Measurements from ENCODE around the gene NUDT21.

NUDT21 gene

GRCh38 chr16:56460101-56460500 is 9.0 kb upstream of the NUDT21 start:
- DNase-seq, result no peak

- DNase-seq, result no peak
These were observed 6.9 kb upstream of the NUDT21 start for GRCh38 chr16:56457927-56458470.

- DNase-seq, result no peak
These were observed 889 bp upstream of the NUDT21 start for GRCh38 chr16:56451753-56452689.

DNA sequence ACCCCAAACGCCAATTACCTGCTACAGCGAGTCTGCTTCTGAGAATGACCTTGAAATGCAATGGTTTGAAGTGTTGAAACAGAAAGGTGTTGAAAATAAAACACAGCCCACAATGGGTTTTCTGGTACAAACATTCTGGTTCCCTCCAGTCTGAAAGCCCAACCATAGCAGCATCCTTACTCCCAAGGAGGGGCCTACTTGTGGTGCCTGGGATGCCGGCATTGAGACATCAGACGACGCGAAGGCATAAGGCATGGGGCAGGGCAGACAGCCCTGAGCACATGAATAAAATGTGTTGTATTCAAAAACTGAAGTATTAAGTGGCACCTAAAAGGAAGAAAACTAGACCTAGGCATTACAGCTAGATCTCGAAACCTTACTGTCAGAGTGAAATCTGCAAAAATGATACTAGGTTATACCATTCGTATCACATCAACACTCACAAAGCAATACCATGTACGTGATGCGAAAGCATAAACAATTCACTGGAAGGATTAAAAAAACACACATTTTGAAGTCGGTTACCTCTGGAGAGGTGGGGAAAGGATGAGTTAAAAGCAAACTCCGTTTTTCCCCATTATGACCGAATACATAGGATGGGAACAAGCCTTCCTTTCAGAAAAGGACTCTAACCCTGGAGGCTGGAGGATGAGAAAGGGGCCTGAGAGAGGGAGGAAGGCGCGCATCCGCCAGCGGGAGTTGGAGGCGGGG is 702 bp downstream of the NUDT21 start:
- DNase-seq, result no peak

GRCh38 chr16:56448005-56448404 is 3.1 kb downstream of the NUDT21 start:
- DNase-seq, result no peak

- no peak for DNase-seq
These were observed 3.8 kb downstream of the NUDT21 start for GRCh38 chr16:56447286-56447685.

GRCh38 chr16:56438038-56438437 is 13.1 kb downstream of the NUDT21 start:
- DNase-seq, result no peak

DNA sequence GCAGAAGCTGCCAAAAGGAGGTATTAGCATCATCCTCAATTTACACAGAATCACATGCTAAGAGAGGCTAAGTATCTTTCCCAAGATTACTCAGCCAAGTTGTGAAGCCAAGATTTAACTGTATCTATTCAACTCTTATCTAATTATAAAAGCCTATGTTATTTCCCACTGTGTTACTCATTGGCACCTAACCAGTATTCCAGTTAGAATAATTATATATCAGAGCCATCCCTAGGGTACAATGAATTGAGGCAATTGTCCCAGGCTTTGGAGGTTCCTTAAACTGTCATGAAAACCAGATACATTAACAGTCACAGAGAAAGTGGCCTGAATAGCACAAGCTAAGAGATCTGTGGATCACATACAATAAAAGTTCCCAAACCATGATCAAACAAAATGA is 14.9 kb downstream of the NUDT21 start:
- DNase-seq, result no peak

DNA sequence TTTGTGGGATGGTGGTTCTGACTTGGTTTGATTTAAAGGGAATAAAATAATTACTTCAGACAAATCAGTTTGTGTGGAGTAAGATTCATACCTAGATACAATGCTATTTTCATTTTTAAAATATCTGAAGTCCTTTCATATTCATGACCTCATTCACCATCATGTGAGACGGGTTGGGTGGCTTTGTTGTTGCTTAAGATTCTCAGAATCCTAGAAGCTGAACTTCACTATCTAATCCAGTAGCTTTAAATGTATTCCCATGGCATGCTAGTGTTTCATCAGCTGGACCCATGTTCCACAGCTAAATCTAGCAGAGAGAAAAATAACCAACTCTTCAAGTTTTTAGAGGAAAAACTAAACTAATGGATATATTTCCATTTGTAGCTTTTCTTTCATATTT is 23.0 kb downstream of the NUDT21 start:
- DNase-seq, result no peak

DNA sequence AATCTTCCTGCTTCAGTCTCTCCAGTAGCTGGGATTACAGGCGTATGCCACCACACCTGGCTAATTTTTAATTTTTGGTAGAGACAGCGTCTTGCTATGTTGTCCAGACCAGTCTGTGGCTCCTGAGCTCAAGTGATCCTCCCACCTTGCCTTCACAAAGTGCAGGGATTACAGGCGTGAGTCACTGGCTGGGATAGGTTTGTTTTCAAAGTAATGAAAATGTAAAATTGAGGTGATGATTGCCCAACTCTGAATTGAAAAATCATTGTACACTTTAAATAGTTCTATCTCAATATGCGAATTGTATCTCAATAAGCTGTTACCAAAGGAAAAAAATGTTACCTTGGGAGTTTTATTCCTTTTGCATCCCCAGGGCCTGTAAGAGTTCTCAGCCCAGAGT is 24.5 kb downstream of the NUDT21 start:
- no peak for DNase-seq

DNA sequence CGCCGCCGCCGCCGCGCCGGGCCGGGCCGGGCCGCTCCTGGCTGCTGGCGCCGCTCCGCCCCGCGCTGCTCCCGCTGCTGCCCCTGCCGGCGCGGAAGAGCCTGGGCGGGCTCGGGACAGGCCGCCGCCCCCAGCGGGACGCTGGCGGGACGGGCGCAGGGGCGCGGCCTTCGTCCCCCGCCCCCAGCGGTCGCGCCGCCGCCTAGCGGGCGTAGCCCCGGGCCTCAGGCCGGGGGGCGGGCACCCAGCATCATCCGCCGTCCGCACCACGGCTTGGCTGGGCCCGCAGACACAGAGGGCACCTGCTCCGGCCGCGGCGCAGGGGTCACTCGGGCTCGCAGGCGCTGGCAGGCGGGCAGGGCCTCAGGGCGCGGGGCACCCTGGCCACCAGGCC is 25.7 kb downstream of the NUDT21 start, which contains the start of gene AMFR:
TSS of gene AMFR (minus strand) at position 107 of the 394 bp plus-strand sequence. CDS start 218 bp downstream, outside the sequence.
- peak; percentile 40 to 69 (median 52) for DNase-seq

- peak in 5 of 6 experiments; percentile 33 to 55 (median 46) for DNase-seq
These were observed 26.2 kb downstream of the NUDT21 start for GRCh38 chr16:56424791-56425438.

GRCh38 chr16:56424404-56424764 is 26.7 kb downstream of the NUDT21 start:
- DNase-seq, result no peak

DNA sequence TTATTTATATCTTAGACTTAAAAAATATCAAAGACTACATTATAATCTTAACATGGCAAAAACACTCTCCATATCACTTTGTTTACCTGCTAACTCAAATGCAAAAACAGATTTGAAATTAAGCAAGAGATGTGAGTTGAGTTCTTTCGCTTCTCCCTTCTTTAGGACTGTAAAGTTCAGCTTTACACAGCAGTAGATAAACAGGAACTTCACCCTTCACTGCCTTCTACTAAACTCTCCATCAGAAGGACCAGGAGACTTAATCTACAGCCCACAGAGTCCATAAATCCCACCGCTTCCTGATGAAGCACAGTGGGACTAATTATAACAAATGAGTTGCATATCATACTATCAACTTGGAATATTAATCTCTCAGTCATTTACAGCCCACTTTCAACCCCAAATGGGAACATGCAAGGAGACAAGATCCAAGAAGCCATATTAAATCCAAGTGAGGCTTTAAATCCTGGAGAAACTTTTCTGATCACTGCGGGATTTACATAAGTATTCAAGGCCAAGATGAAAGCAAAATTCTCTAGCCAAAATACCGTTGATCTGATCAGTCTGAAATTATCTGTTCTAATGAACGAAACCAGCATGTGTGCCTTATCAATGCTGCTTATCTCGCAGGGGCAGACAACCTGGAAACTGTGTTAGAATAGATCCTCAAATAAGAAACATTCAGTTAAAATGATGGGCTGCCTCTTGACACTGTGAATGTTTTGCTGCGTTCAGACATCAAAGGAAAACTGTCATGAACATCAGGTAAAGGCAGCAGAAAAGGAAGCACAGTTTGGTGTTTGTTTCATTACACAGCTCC is 27.3 kb downstream of the NUDT21 start:
- DNase-seq, result peak in 3 of 6 experiments; percentile 7 to 35 (median 34)

DNA sequence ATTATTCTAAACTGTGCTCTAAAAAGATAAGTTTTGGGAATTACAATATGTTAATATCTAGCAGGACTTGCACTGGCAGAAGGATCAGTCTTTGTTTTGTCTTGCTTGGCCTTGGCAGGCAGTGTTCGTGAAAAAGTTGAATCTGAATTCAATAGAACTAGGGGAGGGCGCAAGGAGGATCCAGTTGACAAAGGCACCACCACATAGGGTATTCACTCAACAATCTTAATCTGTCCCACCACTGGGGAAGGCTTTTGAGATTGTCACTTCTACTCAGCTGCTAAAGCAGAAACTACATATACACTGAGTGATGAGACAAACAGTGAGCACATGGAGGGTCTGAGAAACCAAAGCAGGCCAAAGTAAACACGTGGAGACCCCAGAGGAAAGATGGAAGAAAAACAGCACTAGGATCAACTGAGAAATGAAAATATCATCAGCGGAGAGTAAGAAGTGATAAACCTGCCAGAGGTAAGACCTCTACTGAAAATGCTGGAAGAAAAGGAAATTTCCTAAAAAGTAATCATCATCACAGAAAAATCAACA is 28.2 kb downstream of the NUDT21 start:
- no peak for DNase-seq

DNA sequence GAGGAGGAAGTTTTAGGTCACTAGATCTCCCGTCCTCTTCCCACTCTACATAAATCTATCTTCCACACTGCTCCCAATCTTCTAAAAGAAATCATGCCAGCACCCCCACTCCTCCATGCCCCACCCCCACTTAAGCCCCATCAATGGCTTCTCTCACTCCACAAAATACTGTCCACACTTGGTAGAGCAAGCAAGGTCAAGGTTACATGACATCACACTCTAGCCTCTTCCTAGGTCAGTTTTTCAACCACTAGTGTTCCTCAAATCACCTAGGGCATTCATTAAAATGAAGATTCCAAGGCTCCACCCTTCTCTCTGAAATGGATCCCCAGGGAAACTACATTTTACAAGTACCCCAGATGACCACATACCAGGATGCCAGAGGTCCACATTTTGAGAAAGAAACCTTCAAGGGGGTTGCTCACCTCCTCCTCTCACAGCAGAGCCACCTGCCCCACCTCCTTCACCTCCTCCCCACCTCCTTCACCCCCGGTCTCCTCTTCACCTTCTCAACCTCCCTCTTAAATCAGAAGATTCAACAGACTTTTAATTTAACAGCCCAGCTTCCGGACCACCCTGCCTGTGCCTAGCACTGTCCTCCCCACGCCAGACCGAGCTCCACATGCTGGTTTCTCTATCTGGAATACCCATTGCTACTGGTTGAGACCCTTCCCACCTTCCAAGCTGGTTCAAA is 29.0 kb downstream of the NUDT21 start:
- DNase-seq, result no peak

GRCh38 chr16:56421313-56421712 is 29.8 kb downstream of the NUDT21 start:
- no peak for DNase-seq

DNA sequence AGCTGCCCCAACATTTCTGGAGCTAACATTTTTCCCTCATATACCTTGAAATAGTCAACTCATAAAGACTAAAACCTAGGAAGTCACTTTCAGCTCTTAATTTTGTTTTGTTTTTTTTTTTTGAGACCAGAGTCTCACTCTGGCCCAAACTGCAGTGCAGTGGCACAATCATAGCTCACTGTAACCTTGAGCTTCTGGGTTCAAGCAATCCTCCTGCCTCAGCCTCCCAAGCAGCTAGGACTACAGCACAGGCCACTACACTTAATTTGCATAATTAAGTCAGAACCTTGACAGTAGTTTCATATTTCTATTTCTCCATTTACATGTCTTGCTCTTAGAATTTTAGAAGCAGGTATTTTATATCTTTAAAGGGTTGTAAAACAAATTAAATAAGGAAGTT is 30.5 kb downstream of the NUDT21 start:
- DNase-seq, result no peak

GRCh38 chr16:56419740-56420548 is 31.2 kb downstream of the NUDT21 start:
- DNase-seq, result no peak

- no peak for DNase-seq
These were observed 34.0 kb downstream of the NUDT21 start for GRCh38 chr16:56417138-56417537.
